Hematopoietic multipotent progenitor cell (in vitro differentiated cells): ENCODE data around the gene AUTS2. TPM values are rescaled to one million over a fixed set of nuclear protein-coding genes. Genes with fewer than 3 reads are reported as not detected.

Source experiments
- DNase-seq, 3 donors: peaks; one replicate each; pipeline ENCODE4 v3.0.0-alpha.2; 2011 to 2015; ENCODE audit warnings: low read depth in 2 of 3, low spot score in 2 of 3
- total RNA-seq: library from RNA; depleted of rRNA; stranded (reverse); fragments of >200 nt; gene quantifications from one replicate; pipeline ENCODE4 v1.2.3, GENCODE V29; 2012

The AUTS2 gene
- total RNA-seq, 1 donor: 14.8 TPM

- DNase-seq: no peak
Measured at GRCh38 chr7:70416347-70416985, 818.2 kb downstream of the AUTS2 start.

- no peak for DNase-seq
Measured at GRCh38 chr7:70416986-70417655, 818.8 kb downstream of the AUTS2 start.

DNA sequence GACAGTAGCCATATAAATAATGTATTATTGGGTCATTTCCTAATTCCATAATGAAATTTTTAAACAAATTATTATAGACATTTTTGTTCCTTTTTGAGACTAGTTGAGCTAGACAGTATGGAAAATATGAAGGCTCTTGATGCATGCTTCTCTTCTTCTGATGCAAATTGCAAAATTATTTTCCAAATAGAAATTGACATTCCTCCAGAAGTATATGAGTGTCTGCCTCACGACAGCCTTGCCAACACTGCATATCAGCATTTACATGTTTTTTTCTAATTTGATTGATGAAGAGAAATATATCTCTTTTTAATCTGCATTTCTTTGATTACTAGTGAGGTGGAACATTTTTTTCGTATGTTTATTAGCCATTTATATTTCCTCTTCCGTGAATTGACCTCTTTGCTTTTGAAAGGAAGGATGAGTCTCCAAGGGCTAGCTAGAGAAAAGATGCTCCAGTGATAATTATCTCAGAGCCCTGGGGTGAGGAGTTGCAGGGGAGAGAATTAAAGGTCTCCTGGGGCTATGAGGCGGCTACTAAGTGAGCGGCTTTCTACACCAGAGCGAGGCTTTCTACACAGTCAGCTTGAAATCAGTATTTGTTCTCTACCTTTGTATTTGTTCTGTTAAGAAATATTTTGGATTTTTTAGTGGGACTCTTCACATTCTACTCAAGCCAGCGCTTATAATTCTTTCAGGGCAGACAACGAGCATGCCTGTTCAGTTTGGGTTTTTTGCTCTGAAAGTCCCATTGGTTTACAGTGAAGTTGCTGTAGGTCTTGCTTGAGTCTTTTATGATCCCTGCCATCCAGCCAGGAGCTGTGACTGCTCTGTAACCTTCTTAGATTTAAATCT, 821.5 kb downstream of the AUTS2 start:
- DNase-seq: no peak

DNA sequence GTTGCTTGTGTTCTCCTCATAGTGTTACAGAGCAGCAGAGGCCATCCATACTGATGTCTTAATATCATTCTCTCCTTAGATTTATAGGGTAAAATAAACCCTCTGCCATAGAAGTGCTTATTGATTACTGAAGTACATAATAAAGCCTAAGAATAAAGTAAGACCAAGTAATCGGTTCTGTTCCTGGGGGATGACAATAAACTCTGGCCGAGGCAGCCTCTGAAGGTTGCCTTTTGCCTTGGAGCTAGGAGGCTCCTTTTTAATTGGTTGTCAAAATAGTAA, 822.0 kb downstream of the AUTS2 start:
- no peak for DNase-seq

DNA sequence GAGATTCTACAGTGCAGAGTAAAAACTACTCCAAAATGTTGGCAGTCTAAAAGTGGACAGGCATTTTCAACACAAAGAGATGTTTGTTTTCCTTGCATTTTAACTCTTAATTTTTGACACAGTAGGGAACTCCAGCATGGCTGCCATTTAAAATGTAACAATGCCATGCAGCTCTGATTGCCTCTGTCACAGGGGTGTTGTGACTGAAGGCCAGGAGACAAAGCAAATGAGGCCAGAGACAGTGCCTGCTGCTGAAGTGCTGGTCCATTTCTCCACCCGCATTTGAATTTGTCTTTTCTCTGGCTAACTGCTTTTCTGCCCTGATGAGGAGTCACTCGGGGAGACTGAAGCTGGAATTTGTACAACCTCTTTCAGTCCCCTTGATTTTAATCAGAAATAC, 823.0 kb downstream of the AUTS2 start:
- DNase-seq: no peak

DNA sequence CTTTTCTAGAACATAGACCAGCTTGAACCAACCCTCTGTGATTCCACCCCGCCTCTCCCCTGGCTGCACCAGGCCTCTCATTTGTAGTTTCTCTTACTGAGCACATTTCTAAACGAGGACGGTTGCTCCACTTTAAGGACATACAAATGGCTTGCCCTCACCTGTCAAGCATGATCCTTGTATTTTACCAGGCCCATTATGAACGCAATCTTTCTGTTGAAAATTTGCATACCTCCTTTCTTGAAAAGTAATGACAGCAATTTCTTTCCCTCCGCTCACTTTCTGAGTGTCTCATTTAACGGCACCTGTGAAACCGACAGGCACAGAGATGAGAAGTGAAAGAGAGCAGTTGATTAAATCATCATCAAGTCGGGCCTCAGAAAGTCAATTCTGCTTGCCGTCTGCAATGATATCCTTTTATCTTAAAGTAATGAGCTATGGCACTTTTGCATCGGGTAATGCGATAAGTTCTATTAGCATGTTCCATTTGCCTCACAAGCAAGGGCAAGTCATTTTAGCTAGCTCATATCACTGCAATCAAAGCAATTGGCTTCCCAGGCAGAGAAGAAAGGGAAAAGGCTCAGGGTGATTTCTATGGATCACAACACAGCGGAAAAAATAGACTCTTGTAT, 828.1 kb downstream of the AUTS2 start:
- DNase-seq: no peak

DNA sequence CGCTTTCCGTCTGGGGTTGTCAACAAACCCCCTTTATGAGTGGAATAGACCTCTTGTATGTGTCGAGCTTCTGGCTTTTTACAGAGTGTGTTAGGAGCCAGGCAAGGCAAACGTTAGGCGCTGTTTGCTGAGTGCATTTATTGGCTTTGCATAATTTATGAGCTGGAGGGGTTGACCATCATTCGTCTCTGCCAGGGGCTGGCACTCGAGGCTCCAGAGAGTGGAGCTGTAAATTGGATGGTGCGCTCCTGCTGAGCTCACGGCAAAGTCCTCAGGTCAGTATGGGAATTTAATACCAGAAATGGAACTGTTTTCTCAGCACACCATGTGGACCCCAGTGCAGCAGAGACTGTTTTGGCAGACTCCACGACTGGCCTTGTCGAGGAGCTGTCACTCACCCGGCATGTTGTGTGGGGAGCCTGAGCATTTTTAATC, 834.3 kb downstream of the AUTS2 start:
- DNase-seq: no peak

GRCh38 chr7:70434376-70434775, 836.1 kb downstream of the AUTS2 start:
- DNase-seq: no peak

DNA sequence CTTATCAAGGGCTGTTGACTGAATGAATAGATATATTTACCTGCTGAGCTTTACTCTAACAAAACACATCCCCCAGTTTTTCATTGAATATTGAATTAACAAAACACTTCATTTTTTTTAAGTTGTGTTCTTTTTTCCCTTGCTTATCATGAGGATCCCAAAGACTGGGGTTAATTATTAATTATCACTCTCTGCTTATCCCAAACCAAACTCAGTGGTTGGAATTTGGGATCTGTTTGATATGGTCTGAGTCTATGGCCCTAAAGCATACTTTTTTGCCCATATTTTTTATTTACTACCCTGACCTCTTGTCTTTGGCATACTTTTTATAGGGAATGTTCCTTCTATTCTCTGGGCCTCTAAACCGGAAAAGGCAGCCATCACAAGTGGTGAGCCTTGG, 836.5 kb downstream of the AUTS2 start:
- no peak for DNase-seq

- no peak for DNase-seq
Measured at GRCh38 chr7:70435634-70436033, 837.4 kb downstream of the AUTS2 start.

GRCh38 chr7:70436790-70437350, 838.6 kb downstream of the AUTS2 start:
- DNase-seq: no peak

DNA sequence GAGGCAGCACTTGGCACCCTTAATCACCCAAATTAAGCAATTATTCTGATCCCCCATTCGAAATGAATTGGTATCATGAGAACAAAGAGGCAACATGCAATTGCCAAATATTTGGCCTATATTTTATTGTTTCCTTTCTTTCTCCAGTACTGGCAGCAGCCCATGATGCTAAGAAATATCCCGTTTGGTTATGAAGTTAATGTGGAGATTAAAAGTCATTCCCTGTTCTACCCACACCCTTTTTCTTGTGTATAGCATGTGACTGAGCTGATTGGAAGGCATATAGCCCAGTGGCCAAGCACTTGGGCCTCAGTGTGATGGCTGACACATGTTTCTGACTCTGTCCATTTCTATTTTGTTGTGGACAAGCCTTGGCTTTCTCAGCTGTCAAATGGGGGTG, 841.4 kb downstream of the AUTS2 start:
- DNase-seq: no peak

GRCh38 chr7:70446448-70447143, 848.3 kb downstream of the AUTS2 start:
- no peak for DNase-seq

DNA sequence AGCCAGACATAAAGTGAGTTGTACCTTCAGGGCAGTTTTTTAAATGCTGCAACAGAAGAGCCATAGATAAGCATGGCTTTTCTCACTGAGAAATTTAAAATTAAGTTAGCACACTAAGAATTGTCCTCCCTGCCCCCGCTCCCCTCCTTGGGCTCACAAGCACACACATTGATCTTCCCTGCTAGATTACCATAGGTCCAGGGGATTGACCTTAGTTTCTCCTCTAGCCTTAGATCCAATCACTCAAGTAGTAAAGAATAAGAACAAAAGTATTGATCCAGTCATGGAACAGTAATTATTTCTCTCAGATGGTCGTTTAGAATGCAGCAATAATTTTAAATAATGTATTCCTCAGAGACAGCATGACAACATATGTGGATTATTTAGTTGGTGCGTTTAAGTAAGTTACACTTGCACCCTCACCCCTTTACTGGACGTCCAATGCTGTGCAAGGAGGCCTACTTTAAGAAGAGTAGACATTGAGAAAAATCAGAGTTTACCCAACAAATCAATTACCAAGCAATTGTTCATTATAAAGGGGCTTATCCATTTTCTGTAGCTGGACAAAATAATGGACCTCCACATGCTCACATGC, 850.1 kb downstream of the AUTS2 start:
- no peak for DNase-seq

DNA sequence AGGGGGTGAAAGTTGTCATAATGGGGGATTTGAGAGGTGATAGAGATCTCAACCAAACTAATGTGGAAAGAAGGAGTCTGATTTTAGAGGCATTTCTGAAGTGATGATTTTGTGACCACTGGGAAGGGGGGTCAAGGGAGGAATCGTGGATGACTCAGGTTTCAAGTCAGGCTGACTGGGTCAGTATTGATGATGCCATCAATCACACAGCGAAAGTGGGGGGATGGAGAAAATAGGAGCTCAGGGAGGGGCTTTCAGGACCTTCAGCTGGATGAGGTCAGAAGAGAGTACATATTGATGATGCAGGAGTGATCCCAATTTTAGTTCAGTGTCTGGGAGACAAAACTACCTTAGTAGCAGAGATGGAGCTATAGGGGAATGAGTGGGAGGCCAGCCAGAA, 852.5 kb downstream of the AUTS2 start:
- DNase-seq: no peak

GRCh38 chr7:70455925-70456324, 857.6 kb downstream of the AUTS2 start:
- no peak for DNase-seq

GRCh38 chr7:70456719-70457118, 858.4 kb downstream of the AUTS2 start:
- peak in 1 of 3 donors; percentile 1 for DNase-seq

GRCh38 chr7:70457482-70457881, 859.2 kb downstream of the AUTS2 start:
- no peak for DNase-seq

GRCh38 chr7:70457883-70458680, 859.8 kb downstream of the AUTS2 start:
- no peak for DNase-seq
